SU-DHL-6 (cell line): Measurements from ENCODE around the gene GINS2.

Source experiments
- H2AFZ ChIP-seq: fragments of 200-600 bp; sonication (generic); 2 replicates; pipeline ENCODE4 v1.6.1; 2014; ENCODE audit warnings: low read depth, mild to moderate bottlenecking, moderate library complexity, mixed read lengths, antibody characterized with exemption, low read length; ENCODE audit not compliant: severe bottlenecking
- H3F3A ChIP-seq: fragments of 200-600 bp; shearing (Covaris generic); 2 replicates; pipeline ENCODE4 v1.6.0; 2016; ENCODE audit warnings: antibody characterized with exemption, mild to moderate bottlenecking; ENCODE audit not compliant: insufficient read depth
- H3K27ac ChIP-seq: fragments of 200-600 bp; sonication (generic); 2 replicates; pipeline ENCODE4 v1.5.1; 2016; ENCODE audit warnings: low read depth, mild to moderate bottlenecking, low read length, moderate library complexity, mixed read lengths
- H3K27me3 ChIP-seq: fragments of 200-600 bp; sonication (generic), shearing (Covaris generic); 2 replicates; pipeline ENCODE4 v1.6.0; 2014; ENCODE audit warnings: mild to moderate bottlenecking, low read length
- H3K36me3 ChIP-seq: fragments of 200-600 bp; sonication (generic); 2 replicates; pipeline ENCODE4 v1.6.1; 2014; ENCODE audit warnings: mild to moderate bottlenecking, low read length, mixed read lengths
- H3K4me2 ChIP-seq: fragments of 300-600, 200-600 bp; shearing (Covaris generic), sonication (generic); 2 replicates; pipeline ENCODE4 v1.6.0; 2014; ENCODE audit warnings: low read length, low read depth, mild to moderate bottlenecking; ENCODE audit not compliant: poor library complexity, severe bottlenecking
- H3K4me3 ChIP-seq: fragments of 200-600 bp; sonication (generic); 2 replicates; pipeline ENCODE4 v1.5.1; 2014; ENCODE audit warnings: antibody characterized with exemption, low read length, mild to moderate bottlenecking, mixed read lengths; ENCODE audit not compliant: insufficient read depth, poor library complexity, severe bottlenecking
- H3K79me2 ChIP-seq: fragments of 200-600 bp; sonication (generic); 2 replicates; pipeline ENCODE4 v1.6.1; 2014; ENCODE audit warnings: mild to moderate bottlenecking, low read length, moderate library complexity; ENCODE audit not compliant: insufficient read depth
- H3K9ac ChIP-seq: fragments of 200-600 bp; sonication (generic); 2 replicates; pipeline ENCODE4 v1.7.0; 2014; ENCODE audit warnings: mild to moderate bottlenecking, low read length
- H3K9me2 ChIP-seq: fragments of 200-600 bp; sonication (generic); replicated peaks from 2 replicates; pipeline ENCODE4 v1.6.1; 2014; ENCODE audit warnings: low read length; ENCODE audit not compliant: insufficient read depth
- H3K9me3 ChIP-seq: fragments of 200-600 bp; sonication (generic); 2 replicates; pipeline ENCODE4 v1.6.1; 2014; ENCODE audit warnings: low read length, mixed read lengths; ENCODE audit not compliant: insufficient read depth
- H4K20me1 ChIP-seq: fragments of 200-600 bp; sonication (generic); 2 replicates; pipeline ENCODE4 v1.6.1; 2014; ENCODE audit warnings: low read depth, mild to moderate bottlenecking, antibody characterized with exemption, low read length, moderate library complexity, mixed read lengths
- EZH2phosphoT487 ChIP-seq: fragments of 200-600 bp; sonication (generic), shearing (Covaris generic); conservative IDR thresholded peaks from 2 replicates; pipeline ENCODE4 v1.6.1; 2018; ENCODE audit warnings: mild to moderate bottlenecking, antibody characterized with exemption, low read length, moderate library complexity, mixed read lengths
- TF ChIP-seq, protein P1 (sequence below): fragments of 200-600 bp; sonication (generic); IDR thresholded peaks from one replicate; pipeline ENCODE4 v1.5.1; 2017; ENCODE audit warnings: antibody characterized with exemption, mild to moderate bottlenecking, low read length, moderate library complexity; ENCODE audit not compliant: insufficient read depth, poor library complexity, severe bottlenecking

GINS2 gene

DNA sequence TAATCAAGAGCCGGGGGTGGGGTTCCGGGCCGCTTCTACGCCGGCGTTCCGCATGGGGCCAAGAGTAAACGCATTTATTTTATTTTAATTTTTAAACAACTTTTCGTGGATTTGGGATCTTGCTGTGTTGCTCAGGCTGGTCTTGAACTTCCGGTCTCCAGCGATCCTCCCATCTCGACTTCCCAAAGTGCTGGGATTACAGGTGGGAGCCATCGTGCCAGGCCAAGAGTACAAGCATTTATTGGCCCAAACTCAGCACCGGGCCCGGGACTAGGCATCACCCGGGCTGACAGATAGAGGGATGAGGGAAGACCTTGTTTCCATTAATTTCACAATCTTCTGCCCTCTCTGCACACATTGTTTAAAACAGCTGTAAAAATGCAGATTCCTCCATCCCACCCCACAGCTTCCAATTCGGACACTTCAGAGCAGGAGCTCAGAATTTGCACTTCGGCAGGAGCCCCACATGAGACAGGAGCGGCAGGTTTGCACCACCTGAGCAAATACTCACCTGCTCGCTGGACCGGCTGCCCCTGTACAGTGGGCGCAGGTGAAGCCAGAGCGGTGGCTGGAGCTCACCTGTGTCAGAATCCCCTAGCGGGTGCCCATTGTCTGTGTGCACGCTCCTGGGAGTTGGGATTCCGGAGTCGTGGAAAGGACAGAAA, 663 bp upstream of the GINS2 start:
- Histone ChIP-seq H3K36me3 (no peaks in the 10 kb centered on the region), H4K20me1 (no peaks in the 10 kb centered on the region), H3F3A (peaks cover 32% of the 10 kb centered on the region), H3K9ac (peak overlapping the region; percentile 40), H3K9me3 (no peaks in the 10 kb centered on the region), H3K4me2 (peak overlapping the region; percentile 74), H3K9me2 (no peaks in the 10 kb centered on the region), H3K4me3 (peak overlapping the region; percentile 57), H3K27ac (no peak overlapping the region), H3K79me2 (peaks cover 35% of the 10 kb centered on the region), H2AFZ (peak overlapping the region; percentile 80), H3K27me3 (no peaks in the 10 kb centered on the region)
- TF ChIP-seq, protein P1, sequence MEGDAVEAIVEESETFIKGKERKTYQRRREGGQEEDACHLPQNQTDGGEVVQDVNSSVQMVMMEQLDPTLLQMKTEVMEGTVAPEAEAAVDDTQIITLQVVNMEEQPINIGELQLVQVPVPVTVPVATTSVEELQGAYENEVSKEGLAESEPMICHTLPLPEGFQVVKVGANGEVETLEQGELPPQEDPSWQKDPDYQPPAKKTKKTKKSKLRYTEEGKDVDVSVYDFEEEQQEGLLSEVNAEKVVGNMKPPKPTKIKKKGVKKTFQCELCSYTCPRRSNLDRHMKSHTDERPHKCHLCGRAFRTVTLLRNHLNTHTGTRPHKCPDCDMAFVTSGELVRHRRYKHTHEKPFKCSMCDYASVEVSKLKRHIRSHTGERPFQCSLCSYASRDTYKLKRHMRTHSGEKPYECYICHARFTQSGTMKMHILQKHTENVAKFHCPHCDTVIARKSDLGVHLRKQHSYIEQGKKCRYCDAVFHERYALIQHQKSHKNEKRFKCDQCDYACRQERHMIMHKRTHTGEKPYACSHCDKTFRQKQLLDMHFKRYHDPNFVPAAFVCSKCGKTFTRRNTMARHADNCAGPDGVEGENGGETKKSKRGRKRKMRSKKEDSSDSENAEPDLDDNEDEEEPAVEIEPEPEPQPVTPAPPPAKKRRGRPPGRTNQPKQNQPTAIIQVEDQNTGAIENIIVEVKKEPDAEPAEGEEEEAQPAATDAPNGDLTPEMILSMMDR, result no peak
- no peak for TF ChIP-seq EZH2phosphoT487

- H4K20me1 ChIP-seq, result 0 out of 2 replicates have a peak, but pooled peaks cover 4% of the 10 kb centered on the region
- H3K9ac ChIP-seq, result peak overlapping the region; percentile 86
- H3K27ac ChIP-seq, result peak overlapping the region; percentile 77
- peak overlapping the region; percentile 60 for H3K4me2 ChIP-seq
- peak overlapping the region; percentile 64 for H2AFZ ChIP-seq
- H3K27me3 ChIP-seq, result no peaks in the 10 kb centered on the region
- peak overlapping the region; percentile 73 for H3K4me3 ChIP-seq
- H3K9me3 ChIP-seq, result no peaks in the 10 kb centered on the region
- peaks cover 51% of the 10 kb centered on the region for H3K79me2 ChIP-seq
- H3K9me2 ChIP-seq, result no peaks in the 10 kb centered on the region
- no peaks in the 10 kb centered on the region for H3K36me3 ChIP-seq
- TF ChIP-seq, protein P1, result no peak
- TF ChIP-seq EZH2phosphoT487, result no peak
- peaks cover 32% of the 10 kb centered on the region for H3F3A ChIP-seq
These were observed 893 bp downstream of the GINS2 start for GRCh38 chr16:85687651-85688471.

- Histone ChIP-seq H3K4me3 (peak overlapping the region; percentile 73), H4K20me1 (0 out of 2 replicates have a peak, but pooled peaks cover 4% of the 10 kb centered on the region), H3K4me2 (peak overlapping the region; percentile 60), H3K79me2 (peaks cover 52% of the 10 kb centered on the region), H3F3A (peaks cover 32% of the 10 kb centered on the region), H3K27ac (peak overlapping the region; percentile 77), H2AFZ (no peak overlapping the region), H3K9me3 (no peaks in the 10 kb centered on the region), H3K9ac (peak overlapping the region; percentile 86), H3K9me2 (no peaks in the 10 kb centered on the region), H3K27me3 (no peaks in the 10 kb centered on the region), H3K36me3 (no peaks in the 10 kb centered on the region)
- no peak for TF ChIP-seq EZH2phosphoT487
- TF ChIP-seq, protein P1, result no peak
These were observed 1.7 kb downstream of the GINS2 start for GRCh38 chr16:85686912-85687591.
